Thyroid gland (tissue), 4 donors: Measurements from ENCODE around the gene PAX5.

Experiments
- POLR2A ChIP-seq, 2 donors: fragments of 450-650 bp; IDR thresholded peaks; one replicate each; pipeline ENCODE4 v1.6.1; 2017; ENCODE audit warnings: antibody characterized with exemption in 2 of 2, mild to moderate bottlenecking in 2 of 2, moderate library complexity in 1 of 2
- TF ChIP-seq, protein P1 (sequence below), 6 experiments: fragments of 200-600 bp in 3 of 6; fragments of 450-650 bp in 3 of 6; sonication (generic) in 3 of 6; IDR thresholded peaks; one replicate each; pipeline ENCODE4 v1.5.1; 2016 to 2019; ENCODE audit warnings: antibody characterized with exemption in 6 of 6, mild to moderate bottlenecking in 2 of 6, inconsistent platforms in 1 of 6, moderate library complexity in 1 of 6

- TF ChIP-seq POLR2A (IDR thresholded peaks at IDR 0.05) = no peak
- TF ChIP-seq, protein P1, sequence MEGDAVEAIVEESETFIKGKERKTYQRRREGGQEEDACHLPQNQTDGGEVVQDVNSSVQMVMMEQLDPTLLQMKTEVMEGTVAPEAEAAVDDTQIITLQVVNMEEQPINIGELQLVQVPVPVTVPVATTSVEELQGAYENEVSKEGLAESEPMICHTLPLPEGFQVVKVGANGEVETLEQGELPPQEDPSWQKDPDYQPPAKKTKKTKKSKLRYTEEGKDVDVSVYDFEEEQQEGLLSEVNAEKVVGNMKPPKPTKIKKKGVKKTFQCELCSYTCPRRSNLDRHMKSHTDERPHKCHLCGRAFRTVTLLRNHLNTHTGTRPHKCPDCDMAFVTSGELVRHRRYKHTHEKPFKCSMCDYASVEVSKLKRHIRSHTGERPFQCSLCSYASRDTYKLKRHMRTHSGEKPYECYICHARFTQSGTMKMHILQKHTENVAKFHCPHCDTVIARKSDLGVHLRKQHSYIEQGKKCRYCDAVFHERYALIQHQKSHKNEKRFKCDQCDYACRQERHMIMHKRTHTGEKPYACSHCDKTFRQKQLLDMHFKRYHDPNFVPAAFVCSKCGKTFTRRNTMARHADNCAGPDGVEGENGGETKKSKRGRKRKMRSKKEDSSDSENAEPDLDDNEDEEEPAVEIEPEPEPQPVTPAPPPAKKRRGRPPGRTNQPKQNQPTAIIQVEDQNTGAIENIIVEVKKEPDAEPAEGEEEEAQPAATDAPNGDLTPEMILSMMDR (IDR thresholded peaks at IDR 0.05) = no peak
Observed at GRCh38 chr9:37002036-37002412, 32.0 kb downstream of the PAX5 start.
